GM12878 (cell line): Measurements from ENCODE around the gene CPA2. TPM values are rescaled to one million over a fixed set of nuclear protein-coding genes. Genes with fewer than 3 reads are reported as not detected.

Experiments used
- ATAC-seq: fragments of 200-7000 bp; cut with Tn5 transposase; 3 replicates; pipeline ENCODE4 v1.9.1; 2020; ENCODE audit warnings: mild to moderate bottlenecking, moderate library complexity
- BruUV-seq: library from RNA; stranded (reverse); fragments of 400-500 nt; replicated peaks from 2 replicates; lab custom pipeline; 2021; lab: Mats Ljungman, UMichigan
- CTCF ChIA-PET: fragments of 300-600 bp; sonication (Branson Sonifier 250); formaldehyde crosslinking; extraction: SDS; loops from one replicate; lab custom pipeline; 2021; ENCODE audit warnings: inconsistent platforms; lab: Yijun Ruan, JAX
- POLR2A ChIA-PET: fragments of 350-600 bp; formaldehyde crosslinking; extraction: SDS; loops from one replicate; lab custom pipeline; 2021; ENCODE audit warnings: inconsistent platforms; lab: Charles Lee
- RAD21 ChIA-PET: fragments of 300-600 bp; sonication (Branson Sonifier 250); formaldehyde crosslinking; loops from one replicate; lab custom pipeline; 2023; ENCODE audit warnings: antibody characterized with exemption; ENCODE audit not compliant: unreplicated experiment; lab: Charles Lee
- SMC1A ChIA-PET: fragments of 300-600 bp; sonication (Branson Sonifier 250); formaldehyde crosslinking; loops from one replicate; lab custom pipeline; 2023; ENCODE audit not compliant: unreplicated experiment, uncharacterized antibody; lab: Charles Lee
- DNase-seq: peaks from one replicate; pipeline ENCODE4 v3.0.0-alpha.2; 2011; ENCODE audit warnings: low read depth, low spot score
- FAIRE-seq: peaks from 3 replicates; lab custom pipeline; 2011; peaks lifted over from hg19 to GRCh38; lab: Jason Lieb, UNC
- H2AFZ ChIP-seq: 2 replicates; pipeline ENCODE4 v1.6.0; 2011; ENCODE audit warnings: low read depth, low read length, control low read depth; ENCODE audit not compliant: control insufficient read depth
- H3K27ac ChIP-seq: 2 replicates; pipeline ENCODE4 v1.5.1; 2011; ENCODE audit warnings: control low read depth; ENCODE audit not compliant: control insufficient read depth, insufficient read depth
- H3K27me3 ChIP-seq, 2 experiments: replicated peaks in 1 of 2; 2 replicates each; pipeline versions ENCODE4 v1.6.0 to v1.6.1; 2011; ENCODE audit warnings: low read length in 1 of 2; ENCODE audit not compliant: control insufficient read depth in 2 of 2, insufficient read depth in 2 of 2
- H3K36me3 ChIP-seq, 2 experiments: 2 replicates each; pipeline ENCODE4 v1.5.1; 2011; ENCODE audit warnings: low read length in 1 of 2; ENCODE audit not compliant: control insufficient read depth in 2 of 2, insufficient read depth in 2 of 2
- H3K4me1 ChIP-seq: 2 replicates; pipeline ENCODE4 v1.6.1; 2011; ENCODE audit warnings: mild to moderate bottlenecking, low read length, moderate library complexity, mixed read lengths; ENCODE audit not compliant: control insufficient read depth, insufficient read depth
- H3K4me2 ChIP-seq: 2 replicates; pipeline ENCODE4 v1.6.0; 2011; ENCODE audit warnings: control low read depth; ENCODE audit not compliant: control insufficient read depth, insufficient read depth
- H3K4me3 ChIP-seq: fragments of 200-600 bp; sonication (generic); 2 replicates; pipeline ENCODE4 v1.5.1; 2016
- H3K79me2 ChIP-seq: 2 replicates; pipeline ENCODE4 v1.6.0; 2011; ENCODE audit warnings: low read length; ENCODE audit not compliant: control insufficient read depth, insufficient read depth
- H3K9ac ChIP-seq: 2 replicates; pipeline ENCODE4 v1.8.0; 2011; ENCODE audit warnings: low read length, control low read depth, mixed read lengths; ENCODE audit not compliant: control insufficient read depth, insufficient read depth
- H3K9me3 ChIP-seq: replicated peaks from 3 replicates; pipeline ENCODE4 v1.5.1; 2011; ENCODE audit warnings: mild to moderate bottlenecking, low read length; ENCODE audit not compliant: control insufficient read depth, insufficient read depth
- H4K20me1 ChIP-seq: 2 replicates; pipeline ENCODE4 v1.6.0; 2011; ENCODE audit not compliant: control insufficient read depth, insufficient read depth
- CBX5 ChIP-seq: sonication (generic); IDR thresholded peaks from 2 replicates; pipeline ENCODE4 v1.6.1; 2016; ENCODE audit warnings: low read depth, moderate library complexity, mild to moderate bottlenecking, inconsistent platforms
- CREM ChIP-seq: IDR thresholded peaks from 2 replicates; pipeline ENCODE4 v1.6.1; 2014; ENCODE audit warnings: antibody characterized with exemption, low read depth
- CUX1 ChIP-seq: IDR thresholded peaks from 2 replicates; pipeline ENCODE4 v1.6.1; 2012; ENCODE audit warnings: improper control_type of control experiment, low read depth, low read length; ENCODE audit not compliant: insufficient replicate concordance
- GABPA ChIP-seq: IDR thresholded peaks from 2 replicates; pipeline ENCODE4 v1.6.1; 2014; ENCODE audit warnings: antibody characterized with exemption, low read depth, mild to moderate bottlenecking, inconsistent platforms
- IRF5 ChIP-seq: fragments of 450-650 bp; IDR thresholded peaks from 2 replicates; pipeline ENCODE4 v1.6.1; 2017; ENCODE audit warnings: borderline replicate concordance
- JUNB ChIP-seq: IDR thresholded peaks from 2 replicates; pipeline ENCODE4 v1.6.1; 2016; ENCODE audit warnings: antibody characterized with exemption, mild to moderate bottlenecking
- POU2F2 ChIP-seq: IDR thresholded peaks from 3 replicates; pipeline ENCODE4 v1.6.1; 2011; ENCODE audit warnings: low read depth, mild to moderate bottlenecking, low read length, borderline replicate concordance
- RELA ChIP-seq: fragments of 450-650 bp; IDR thresholded peaks from 2 replicates; pipeline ENCODE4 v1.8.0; 2014; ENCODE audit warnings: borderline replicate concordance; ENCODE audit not compliant: partially characterized antibody
- YY1 ChIP-seq: IDR thresholded peaks from 2 replicates; pipeline ENCODE4 v1.6.1; 2011; ENCODE audit warnings: low read depth, mild to moderate bottlenecking, low read length
- ZNF207 ChIP-seq: fragments of 450-650 bp; IDR thresholded peaks from 2 replicates; pipeline ENCODE4 v1.6.1; 2014; ENCODE audit warnings: antibody characterized with exemption, mild to moderate bottlenecking, borderline replicate concordance
- WGBS: methylation state at CpG from one replicate; pipeline ENCODE4 v1.1.6; 2016; ENCODE audit warnings: low lambda C conversion rate; ENCODE audit not compliant: insufficient replicate concordance, insufficient coverage; ENCODE audit errors: missing lambda C conversion rate; 5-methylcytosine and 5-hydroxymethylcytosine counted together
- in situ Hi-C: fragments of 300-500 bp; cut with MboI; formaldehyde crosslinking; loops from 9 replicates; pipeline ENCODE4 v1.14.3; 2018; ENCODE audit warnings: mixed read lengths
- intact Hi-C: fragments of 100-400 bp; cut with micrococcal nuclease; formaldehyde crosslinking; loops from one replicate; pipeline ENCODE4 v1.14.2; 2022; ENCODE audit not compliant: unreplicated experiment
- polyA plus RNA-seq, 11 experiments: library from polyadenylated mRNA; depleted of rRNA in 4 of 11; unstranded in 6 of 11; stranded (reverse) in 5 of 11; fragments of >200 nt; fragmentation: Nextera tagmentation in 4 of 11; fragmentation: Illumina TruSeq in 1 of 11; extraction: Ambion mirVana in 4 of 11; extraction: Trizol in 1 of 11; gene quantifications; 1 replicate in 1 of 11; 2 replicates in 10 of 11; pipeline versions ENCODE4 v1.2.1 to v1.2.3, GENCODE V29; 2011 to 2016; ENCODE audit warnings: inconsistent platforms in 2 of 11, missing spikeins in 2 of 11, low read depth in 1 of 11
- total RNA-seq, 4 experiments: library from RNA; depleted of rRNA in 3 of 4; stranded (reverse); fragments of >200 nt in 3 of 4; fragmentation: Illumina TruSeq in 1 of 4; extraction: Trizol in 1 of 4; gene quantifications; 2 replicates each; pipeline versions ENCODE4 v1.2.1 to v1.2.3, GENCODE V29; 2013 to 2021
- TF ChIP-seq, protein P1 (sequence below): fragments of 450-650 bp; conservative IDR thresholded peaks from 2 replicates; pipeline ENCODE4 v1.6.1; 2017; ENCODE audit warnings: mild to moderate bottlenecking, moderate library complexity

The CPA2 gene
- total and polyA plus RNA-seq, 10 of the 15 experiments (the other 5 are each of a cell fraction or from before 2014, with no cell fraction given): 0.04 to 1.9 TPM; not detected in 8

GRCh38 chr7:130286881-130287280 lies 20.2 kb downstream of the CPA2 start:
- Histone ChIP-seq H3K27me3 (0 out of 4 replicates have a peak, but pooled peaks cover 0 to under 1% of the 10 kb centered on the region in 2 experiments), H3K27ac (no peak overlapping the region), H3K4me1 (no peaks in the 10 kb centered on the region), H3K4me2 (no peak overlapping the region), H3K9me3 (no peaks in the 10 kb centered on the region), H3K9ac (no peak overlapping the region), H4K20me1 (no peaks in the 10 kb centered on the region), H3K36me3 (no peaks in the 10 kb centered on the region), H3K79me2 (no peaks in the 10 kb centered on the region), H2AFZ (no peak overlapping the region), H3K4me3 (no peak overlapping the region)
- 40% methylated on average over 1 of the region's 1 CpG for WGBS
- ChIA-PET SMC1A (no interaction called here), POLR2A (no interaction called here), RAD21 (no interaction called here), CTCF (interaction anchor here (0.9 kb wide), 1 partner anchor 200 kb away, joined by 3 read pairs; no protein-coding TSS in a partner anchor)
- FAIRE-seq (no peak), DNase-seq (no peak), ATAC-seq (no peak)
- in situ Hi-C loops (no loop called here), intact Hi-C loops (no loop called here)
- TF ChIP-seq YY1: no peak
- no peak for TF ChIP-seq IRF5
- no peak for TF ChIP-seq POU2F2
- no peak for TF ChIP-seq ZNF207
- TF ChIP-seq GABPA: no peak
- TF ChIP-seq RELA: no peak
- TF ChIP-seq, protein P1, sequence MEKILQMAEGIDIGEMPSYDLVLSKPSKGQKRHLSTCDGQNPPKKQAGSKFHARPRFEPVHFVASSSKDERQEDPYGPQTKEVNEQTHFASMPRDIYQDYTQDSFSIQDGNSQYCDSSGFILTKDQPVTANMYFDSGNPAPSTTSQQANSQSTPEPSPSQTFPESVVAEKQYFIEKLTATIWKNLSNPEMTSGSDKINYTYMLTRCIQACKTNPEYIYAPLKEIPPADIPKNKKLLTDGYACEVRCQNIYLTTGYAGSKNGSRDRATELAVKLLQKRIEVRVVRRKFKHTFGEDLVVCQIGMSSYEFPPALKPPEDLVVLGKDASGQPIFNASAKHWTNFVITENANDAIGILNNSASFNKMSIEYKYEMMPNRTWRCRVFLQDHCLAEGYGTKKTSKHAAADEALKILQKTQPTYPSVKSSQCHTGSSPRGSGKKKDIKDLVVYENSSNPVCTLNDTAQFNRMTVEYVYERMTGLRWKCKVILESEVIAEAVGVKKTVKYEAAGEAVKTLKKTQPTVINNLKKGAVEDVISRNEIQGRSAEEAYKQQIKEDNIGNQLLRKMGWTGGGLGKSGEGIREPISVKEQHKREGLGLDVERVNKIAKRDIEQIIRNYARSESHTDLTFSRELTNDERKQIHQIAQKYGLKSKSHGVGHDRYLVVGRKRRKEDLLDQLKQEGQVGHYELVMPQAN: no peak
- no peak for TF ChIP-seq CBX5
- TF ChIP-seq CREM: no peak
- TF ChIP-seq JUNB: no peak
- no peak for TF ChIP-seq CUX1
- BruUV-seq: no TSS peak
